NCI-H524 treated with DMSO at 0.1 percent for 48 hours (cell line): ENCODE measurements around the gene PAK4.

ENCODE experiments used
- DNase-seq: peaks from one replicate; lab custom pipeline; 2025; lab: John Stamatoyannopoulos, UW

Gene PAK4

DNA sequence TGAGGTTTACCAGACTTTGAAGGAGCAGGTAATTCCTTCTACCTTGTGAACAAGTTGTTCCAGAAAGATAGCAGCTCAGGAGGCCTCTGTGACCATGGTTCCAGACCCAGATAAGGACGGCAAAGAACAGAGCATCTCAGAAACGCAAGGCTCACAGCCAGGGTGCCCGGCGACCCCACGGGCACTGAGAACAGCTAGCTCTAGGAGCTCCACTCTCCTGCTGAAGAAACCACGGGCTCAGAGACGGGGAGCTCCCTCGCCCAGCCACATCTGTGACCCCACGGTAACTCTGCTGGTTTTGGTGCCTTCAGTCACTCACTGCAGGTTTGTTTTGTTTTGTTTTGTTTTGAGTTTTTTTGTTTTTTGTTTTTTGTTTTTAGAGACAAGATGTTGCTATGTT is 55.2 kb downstream of the PAK4 start:
- no peak for DNase-seq

DNA sequence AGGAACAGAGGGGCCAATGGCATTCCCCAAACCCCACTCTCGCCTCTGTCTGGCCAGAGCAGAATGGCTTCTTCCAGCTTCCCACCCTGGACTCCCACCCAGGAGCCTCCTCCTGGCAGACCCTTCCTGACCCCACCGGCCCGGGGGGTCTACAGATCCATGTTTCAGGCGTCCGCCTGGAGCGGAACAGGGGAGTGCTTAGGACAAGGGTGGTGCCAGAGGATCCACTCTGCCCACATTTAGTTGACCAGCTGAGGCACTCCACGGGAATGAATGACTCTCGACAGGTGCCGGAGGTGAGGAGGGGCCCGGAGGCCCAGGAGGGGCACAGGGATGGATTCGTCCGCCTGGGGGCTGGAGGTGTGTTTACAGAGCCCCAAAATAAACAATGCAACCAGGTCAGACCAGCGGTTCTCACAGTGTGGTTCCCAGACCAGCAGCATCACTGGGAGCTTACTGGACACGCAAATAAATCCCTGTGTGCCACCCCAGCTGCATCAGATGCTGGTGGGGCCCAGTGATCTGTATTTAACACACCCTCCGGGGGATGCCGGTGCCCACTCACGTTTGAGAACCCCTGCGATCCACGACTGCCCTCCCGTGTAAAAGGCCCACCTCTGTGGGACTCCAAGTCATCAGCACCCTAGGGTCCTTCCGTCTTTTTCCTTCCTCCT is 56.1 kb downstream of the PAK4 start:
- no peak for DNase-seq

GRCh38 chr19:39182174-39182505 is 56.6 kb downstream of the PAK4 start:
- no peak for DNase-seq

GRCh38 chr19:39183104-39183503 is 57.5 kb downstream of the PAK4 start:
- DNase-seq, result no peak

DNA sequence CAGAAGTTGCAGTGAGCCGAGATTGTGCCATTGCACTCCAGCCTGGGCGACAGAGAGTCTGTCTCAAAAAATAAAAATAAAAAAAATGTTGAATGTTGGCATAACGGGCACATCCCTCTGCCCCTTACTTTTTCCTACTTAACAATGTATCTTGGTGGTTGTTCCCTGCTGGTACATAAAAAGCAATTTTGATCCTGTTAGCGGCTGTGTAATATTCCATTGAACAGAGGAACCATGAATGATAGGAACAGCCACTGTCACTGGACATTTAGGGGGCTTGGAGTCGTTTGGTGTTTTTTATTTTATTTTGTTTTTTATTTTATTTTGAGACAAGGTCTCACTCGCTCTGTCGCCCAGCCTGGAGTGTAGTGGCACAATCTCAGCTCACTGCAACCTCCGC is 60.8 kb downstream of the PAK4 start:
- no peak for DNase-seq

DNA sequence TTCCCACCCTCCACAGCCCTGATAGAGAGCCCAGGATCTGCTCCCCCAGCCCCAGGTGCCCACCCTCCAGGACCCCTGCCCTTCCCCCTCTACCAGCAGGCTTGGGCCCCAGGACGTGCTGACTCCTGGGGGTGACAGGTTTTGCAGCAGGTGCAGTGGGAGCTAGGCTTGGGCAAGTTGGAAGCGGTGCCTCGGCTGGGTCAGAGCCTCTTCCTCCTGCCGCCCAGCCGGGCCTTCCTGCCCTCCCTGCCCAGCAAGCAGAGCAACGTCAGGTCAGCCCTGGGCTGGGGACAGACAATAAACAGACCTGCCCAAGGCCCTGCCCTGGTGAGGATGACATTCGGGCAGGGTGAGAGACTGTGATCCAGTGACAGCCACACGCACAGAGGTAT is 62.0 kb downstream of the PAK4 start:
- no peak for DNase-seq

GRCh38 chr19:39188960-39189359 is 63.4 kb downstream of the PAK4 start:
- no peak for DNase-seq

DNA sequence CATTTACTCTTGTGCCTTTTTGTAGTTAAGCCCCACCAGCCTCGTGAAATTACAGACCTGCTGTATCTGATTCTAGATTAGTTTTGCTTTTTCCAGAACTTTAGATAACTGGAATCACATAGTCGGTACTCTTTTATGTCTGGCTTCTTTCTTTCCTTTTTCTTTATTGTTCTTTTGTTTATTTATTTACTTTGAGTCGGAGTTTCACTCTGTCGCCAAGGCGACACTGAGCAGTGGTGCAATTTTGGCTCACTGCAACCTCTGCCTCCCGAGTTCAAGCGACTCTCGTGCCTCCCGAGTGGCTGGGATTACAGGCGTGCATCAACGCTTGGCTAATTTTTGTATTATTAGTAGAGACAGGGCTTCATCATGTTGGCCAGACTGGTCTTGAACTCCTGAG is 65.2 kb downstream of the PAK4 start:
- DNase-seq, result no peak

GRCh38 chr19:39192846-39193245 is 67.3 kb downstream of the PAK4 start:
- no peak for DNase-seq

GRCh38 chr19:39193803-39194202 is 68.2 kb downstream of the PAK4 start:
- no peak for DNase-seq

GRCh38 chr19:39194832-39195542 is 69.4 kb downstream of the PAK4 start:
- DNase-seq, result no peak

GRCh38 chr19:39195755-39196154 is 70.2 kb downstream of the PAK4 start:
- DNase-seq, result no peak

DNA sequence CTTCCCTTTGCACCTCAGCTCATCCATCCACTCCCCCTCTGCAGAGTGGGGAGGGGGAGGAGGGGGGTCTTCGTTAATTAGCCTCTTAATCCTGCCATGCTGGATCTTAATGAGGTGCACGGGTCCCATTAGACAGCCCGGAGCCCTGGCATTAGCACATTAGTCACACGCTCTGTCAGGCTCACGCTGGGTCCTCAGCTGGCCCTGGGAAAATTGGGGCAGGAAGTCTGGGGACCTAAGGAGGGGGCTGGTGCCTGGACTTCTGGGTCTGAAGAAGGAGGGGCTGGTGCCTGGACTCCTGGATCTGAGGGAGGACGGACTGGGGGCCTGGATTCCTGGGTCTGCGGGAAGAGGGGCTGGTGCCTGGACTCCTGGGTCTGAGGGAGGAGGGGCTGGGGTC is 70.7 kb downstream of the PAK4 start:
- DNase-seq, result no peak

GRCh38 chr19:39196860-39197562 is 71.4 kb downstream of the PAK4 start, which contains the start of gene NCCRP1:
Gene NCCRP1, plus strand, starts transcription at chr19:39196964. Its CDS starts 19 bp downstream, at chr19:39196983.
- DNase-seq, result no peak

GRCh38 chr19:39197808-39198207 is 72.2 kb downstream of the PAK4 start:
- no peak for DNase-seq

DNA sequence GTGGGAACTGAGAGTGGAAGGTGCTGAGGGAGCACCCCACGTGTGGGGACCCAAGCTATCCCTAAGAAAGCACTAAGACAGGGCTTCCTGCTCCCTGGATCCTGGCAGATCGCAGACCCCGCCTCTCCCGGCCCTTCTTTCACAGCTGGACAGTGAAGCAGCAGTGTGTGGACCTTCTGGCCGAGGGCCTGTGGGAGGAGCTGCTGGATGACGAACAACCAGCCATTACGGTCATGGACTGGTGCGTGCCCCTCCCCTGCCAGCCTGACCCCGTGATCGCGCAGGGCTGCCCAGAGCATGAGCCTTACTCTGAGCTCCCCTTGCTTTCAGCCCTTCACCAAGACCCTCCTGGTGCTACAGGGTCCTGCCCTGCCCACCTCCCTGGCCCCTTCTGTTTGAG is 73.4 kb downstream of the PAK4 start:
- no peak for DNase-seq

- no peak for DNase-seq
These were observed 74.6 kb downstream of the PAK4 start for GRCh38 chr19:39200066-39200802.

DNA sequence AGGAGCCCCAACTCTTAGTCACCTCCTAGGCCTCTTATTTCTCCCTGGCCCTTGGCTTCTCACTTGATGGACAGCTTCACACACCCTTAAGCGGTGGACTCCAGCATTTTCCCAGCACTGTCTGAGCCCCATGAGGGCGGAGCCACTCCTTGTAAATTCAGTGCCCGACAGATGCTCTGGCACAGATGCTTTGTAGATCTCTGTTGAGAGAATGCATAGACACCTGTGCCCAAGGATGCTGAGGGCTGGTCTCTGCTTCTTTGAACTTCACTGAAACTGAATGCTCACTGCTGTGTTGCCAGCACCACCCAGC is 75.2 kb downstream of the PAK4 start:
- DNase-seq, result peak; percentile 69

- no peak for DNase-seq
These were observed 77.4 kb downstream of the PAK4 start for GRCh38 chr19:39202998-39203355.

- DNase-seq, result no peak
These were observed 78.1 kb downstream of the PAK4 start, which contains the start of gene SYCN for GRCh38 chr19:39203372-39204341. Gene SYCN, minus strand, starts transcription at chr19:39204263. Its CDS starts 9 bp downstream, at chr19:39204254.

DNA sequence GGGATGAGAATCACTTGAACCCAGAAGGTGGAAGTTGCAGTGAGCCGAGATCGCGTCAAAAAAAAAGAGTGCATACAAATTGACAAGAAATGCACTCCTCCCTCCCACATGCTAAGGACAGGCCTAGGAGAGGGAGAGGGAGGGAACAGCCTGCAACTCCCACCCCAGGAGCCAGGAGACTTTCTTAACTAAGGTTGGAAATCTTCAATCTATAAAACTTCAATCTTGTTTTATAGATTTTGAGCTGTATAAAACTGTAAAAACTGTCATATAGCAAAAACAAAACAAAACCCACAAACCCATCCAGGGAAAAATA is 79.8 kb downstream of the PAK4 start:
- no peak for DNase-seq

DNA sequence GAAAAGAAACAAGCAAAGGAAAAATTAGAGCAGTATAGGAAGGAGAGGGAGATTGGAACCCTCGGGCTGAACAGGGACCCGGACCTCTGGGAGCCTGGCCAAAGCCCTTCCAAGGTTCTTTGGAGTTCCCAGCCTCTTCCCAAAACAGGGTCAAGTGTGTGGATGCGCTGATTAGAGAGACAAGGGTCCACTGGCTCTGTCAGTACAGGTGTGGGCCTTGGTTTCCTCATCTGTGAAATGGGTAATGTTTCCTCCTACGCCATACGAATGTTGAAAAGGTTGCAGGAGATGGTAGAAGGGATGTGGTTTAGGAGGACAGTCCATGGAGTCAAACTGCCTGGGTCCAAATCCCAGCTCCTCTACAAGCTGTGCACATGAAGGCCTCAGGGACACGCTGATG is 80.5 kb downstream of the PAK4 start:
- no peak for DNase-seq
